Lower leg skin (tissue), 3 donors: ENCODE results near the gene KLHL40.

ENCODE experiments used
- POLR2A ChIP-seq, 2 donors: fragments of 450-650 bp; IDR thresholded peaks; one replicate each; pipeline ENCODE4 v1.6.1; 2016 to 2017; ENCODE audit warnings: antibody characterized with exemption in 2 of 2, mild to moderate bottlenecking in 1 of 2, moderate library complexity in 1 of 2
- TF ChIP-seq, protein P1 (sequence below), 3 donors: fragments of 450-650 bp; IDR thresholded peaks; one replicate each; pipeline ENCODE4 v1.5.1; 2016; ENCODE audit warnings: antibody characterized with exemption in 3 of 3, mild to moderate bottlenecking in 3 of 3, moderate library complexity in 2 of 3

DNA sequence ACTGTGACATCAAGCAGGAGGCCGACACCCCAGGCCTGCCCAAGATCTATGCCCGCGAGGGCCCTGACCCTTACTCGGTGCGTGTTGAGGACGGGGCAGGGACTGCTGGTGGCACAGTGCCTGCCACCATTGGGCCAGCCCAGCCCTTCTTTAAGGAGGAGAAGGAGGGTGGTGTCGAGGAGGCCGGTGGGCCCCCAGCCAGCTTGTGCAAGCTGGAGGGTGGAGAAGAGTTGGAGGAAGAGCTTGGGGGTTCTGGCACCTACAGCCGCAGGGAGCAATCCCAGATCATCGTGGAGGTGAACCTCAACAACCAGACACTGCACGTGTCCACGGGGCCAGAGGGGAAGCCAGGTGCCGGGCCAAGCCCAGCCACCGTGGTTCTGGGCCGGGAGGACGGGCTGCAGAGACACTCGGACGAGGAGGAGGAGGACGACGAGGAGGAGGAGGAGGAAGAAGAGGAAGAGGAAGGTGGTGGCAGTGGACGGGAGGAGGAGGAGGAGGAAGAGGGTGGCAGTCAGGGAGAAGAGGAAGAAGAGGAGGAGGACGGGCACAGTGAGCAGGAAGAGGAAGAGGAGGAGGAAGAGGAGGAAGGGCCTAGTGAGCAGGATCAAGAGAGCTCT, 26.5 kb upstream of the KLHL40 start:
- TF ChIP-seq, protein P1, sequence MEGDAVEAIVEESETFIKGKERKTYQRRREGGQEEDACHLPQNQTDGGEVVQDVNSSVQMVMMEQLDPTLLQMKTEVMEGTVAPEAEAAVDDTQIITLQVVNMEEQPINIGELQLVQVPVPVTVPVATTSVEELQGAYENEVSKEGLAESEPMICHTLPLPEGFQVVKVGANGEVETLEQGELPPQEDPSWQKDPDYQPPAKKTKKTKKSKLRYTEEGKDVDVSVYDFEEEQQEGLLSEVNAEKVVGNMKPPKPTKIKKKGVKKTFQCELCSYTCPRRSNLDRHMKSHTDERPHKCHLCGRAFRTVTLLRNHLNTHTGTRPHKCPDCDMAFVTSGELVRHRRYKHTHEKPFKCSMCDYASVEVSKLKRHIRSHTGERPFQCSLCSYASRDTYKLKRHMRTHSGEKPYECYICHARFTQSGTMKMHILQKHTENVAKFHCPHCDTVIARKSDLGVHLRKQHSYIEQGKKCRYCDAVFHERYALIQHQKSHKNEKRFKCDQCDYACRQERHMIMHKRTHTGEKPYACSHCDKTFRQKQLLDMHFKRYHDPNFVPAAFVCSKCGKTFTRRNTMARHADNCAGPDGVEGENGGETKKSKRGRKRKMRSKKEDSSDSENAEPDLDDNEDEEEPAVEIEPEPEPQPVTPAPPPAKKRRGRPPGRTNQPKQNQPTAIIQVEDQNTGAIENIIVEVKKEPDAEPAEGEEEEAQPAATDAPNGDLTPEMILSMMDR (IDR thresholded peaks at IDR 0.05): no peak
- no peak for TF ChIP-seq POLR2A (IDR thresholded peaks at IDR 0.05)
